Measurements from ENCODE around the gene SHOC1.
"Not testable (repeated sequence)": the region's sequence is repeated elsewhere in the genome, so short reads cannot be mapped to it uniquely, and the experiment has no call there.

Gene SHOC1

GRCh38 chr9:111804636-111805035, 9.9 kb upstream of the SHOC1 start:
- no peak for DNase-seq

- DNase-seq = no peak
Observed at GRCh38 chr9:111803924-111804323, 9.2 kb upstream of the SHOC1 start.

- DNase-seq = no peak
Observed at GRCh38 chr9:111799915-111800526, 5.3 kb upstream of the SHOC1 start.

- no peak for DNase-seq
Observed at GRCh38 chr9:111799506-111799905, 4.8 kb upstream of the SHOC1 start.

GRCh38 chr9:111798786-111799185, 4.0 kb upstream of the SHOC1 start:
- DNase-seq = no peak

- DNase-seq = no peak
Observed at GRCh38 chr9:111795557-111795839, 761 bp upstream of the SHOC1 start.

- not testable (repeated sequence) for DNase-seq
Observed at GRCh38 chr9:111791821-111792220, 2.9 kb downstream of the SHOC1 start.

- DNase-seq = no peak
Observed at GRCh38 chr9:111789881-111790280, 4.9 kb downstream of the SHOC1 start.

- no peak for DNase-seq
Observed at GRCh38 chr9:111783857-111784256, 10.9 kb downstream of the SHOC1 start.

- no peak for DNase-seq
Observed at GRCh38 chr9:111783424-111783823, 11.3 kb downstream of the SHOC1 start.

- no peak for DNase-seq
Observed at GRCh38 chr9:111766066-111766465, 28.7 kb downstream of the SHOC1 start.

- DNase-seq = no peak
Observed at GRCh38 chr9:111762556-111762955, 32.2 kb downstream of the SHOC1 start.

- DNase-seq = no peak
Observed at GRCh38 chr9:111759762-111760639, 34.7 kb downstream of the SHOC1 start.

GRCh38 chr9:111754800-111755199, 39.9 kb downstream of the SHOC1 start:
- DNase-seq = no peak

- DNase-seq = no peak
Observed at GRCh38 chr9:111752455-111752854, 42.3 kb downstream of the SHOC1 start.
